Ovary (tissue), 3 donors: Measurements from ENCODE around the gene CCDC150.
"Not testable (repeated sequence)": the region's sequence is repeated elsewhere in the genome, so short reads cannot be mapped to it uniquely, and the experiment has no call there.

Experiments
- CTCF ChIP-seq, 3 donors: fragments of 450-650 bp in 2 of 3; fragments of 200-600 bp in 1 of 3; IDR thresholded peaks; one replicate each; pipeline versions ENCODE4 v1.5.1 to v1.8.0; 2016 to 2022; ENCODE audit warnings: antibody characterized with exemption in 3 of 3, mild to moderate bottlenecking in 1 of 3
- POLR2A ChIP-seq: fragments of 450-650 bp; IDR thresholded peaks from one replicate; pipeline ENCODE4 v1.6.1; 2017; ENCODE audit warnings: antibody characterized with exemption, mild to moderate bottlenecking, moderate library complexity
- donor health status: DM: no; HTN: no; CAD: no.

GRCh38 chr2:196736646-196737045 lies 97.1 kb downstream of the CCDC150 start:
- not testable (repeated sequence) for TF ChIP-seq POLR2A; CTCF (IDR thresholded peaks at IDR 0.05)
